ENCODE results near the gene CCBE1.
A peak's percentile ranks its signal among the peaks of the same experiment; 100 is the strongest.
"Not testable (repeated sequence)": the region's sequence is repeated elsewhere in the genome, so short reads cannot be mapped to it uniquely, and the experiment has no call there.

Gene CCBE1

DNA sequence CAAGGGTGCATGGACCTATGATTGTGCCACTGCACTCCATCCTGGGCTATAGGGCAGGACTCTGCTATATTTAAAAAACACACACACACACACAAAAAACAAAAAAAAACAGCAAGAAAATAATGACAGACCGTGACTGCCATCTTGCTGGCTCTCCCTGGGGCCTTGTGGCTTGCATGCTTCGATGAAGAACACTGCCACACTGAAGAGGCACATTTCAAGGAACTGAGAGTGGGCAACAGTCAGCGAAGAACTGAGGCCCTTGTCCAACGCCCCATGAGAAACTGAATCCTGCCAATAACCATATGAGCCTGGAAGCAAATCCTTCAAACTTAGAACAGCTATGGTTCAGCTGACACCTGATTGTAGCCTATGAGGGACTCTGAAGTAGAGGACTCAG, 158.1 kb downstream of the CCBE1 start:
- DNase-seq (ENCODE audit: low read depth in 2 of 2), result no peak

GRCh38 chr18:59537579-59537978, 159.6 kb downstream of the CCBE1 start:
- no peak for DNase-seq (ENCODE audit: low read depth in 2 of 2)

GRCh38 chr18:59536166-59536565, 161.1 kb downstream of the CCBE1 start:
- DNase-seq (ENCODE audit: low read depth in 2 of 2), result no peak

GRCh38 chr18:59535055-59535454, 162.2 kb downstream of the CCBE1 start:
- no peak for DNase-seq (ENCODE audit: low read depth in 2 of 2)

GRCh38 chr18:59528866-59529265, 168.4 kb downstream of the CCBE1 start:
- DNase-seq (ENCODE audit: low read depth in 2 of 2), result no peak

- no peak for DNase-seq (ENCODE audit: low read depth in 2 of 2)
Observed at GRCh38 chr18:59520562-59521355, 176.5 kb downstream of the CCBE1 start.

DNA sequence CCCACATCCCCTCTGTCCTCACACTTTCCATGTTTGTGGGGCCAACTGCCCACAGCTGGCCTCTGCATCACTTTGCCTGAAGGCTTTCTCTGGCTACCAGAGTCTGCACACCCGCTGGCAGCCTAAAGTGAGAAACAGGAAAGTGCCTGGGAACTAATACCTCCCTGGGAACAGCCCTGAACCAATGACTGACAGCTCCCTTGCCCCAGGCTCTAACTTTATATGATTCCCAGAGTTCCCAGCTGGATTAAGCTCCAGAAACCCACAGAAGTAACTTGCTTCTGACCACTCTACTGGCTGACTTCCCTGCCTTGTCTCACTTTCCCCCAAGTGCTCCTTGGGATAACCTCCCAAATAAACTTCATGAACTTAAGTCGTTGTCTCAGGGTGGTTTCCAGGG, 178.5 kb downstream of the CCBE1 start:
- DNase-seq (ENCODE audit: low read depth in 2 of 2), result no peak

- no peak for DNase-seq (ENCODE audit: low read depth in 2 of 2)
Observed at GRCh38 chr18:59517446-59518165, 179.6 kb downstream of the CCBE1 start.

GRCh38 chr18:59516356-59517155, 180.7 kb downstream of the CCBE1 start:
- no peak for DNase-seq (ENCODE audit: low read depth in 2 of 2)

DNA sequence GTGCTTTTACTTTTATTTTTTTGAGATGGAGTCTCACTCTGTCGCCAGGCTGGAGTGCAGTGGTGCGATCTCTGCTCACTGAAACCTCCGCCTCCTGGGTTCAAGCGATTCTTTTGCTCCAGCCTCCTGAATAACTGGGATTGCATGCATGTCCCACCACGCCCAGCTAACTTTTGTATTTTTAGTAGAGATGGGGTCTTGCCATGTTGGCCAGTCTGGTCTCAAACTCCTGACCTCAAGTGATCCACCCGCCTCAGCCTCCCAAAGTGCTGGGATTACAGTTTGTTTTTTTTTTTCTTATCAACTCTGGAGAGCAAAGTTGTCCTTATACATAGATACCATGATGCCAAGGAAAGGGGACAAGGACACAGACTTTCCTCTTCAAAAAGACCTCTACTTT, 181.3 kb downstream of the CCBE1 start:
- DNase-seq (ENCODE audit: low read depth in 2 of 2), result not testable (repeated sequence)

- no peak for DNase-seq (ENCODE audit: low read depth in 2 of 2)
Observed at GRCh38 chr18:59515147-59515546, 182.1 kb downstream of the CCBE1 start.

DNA sequence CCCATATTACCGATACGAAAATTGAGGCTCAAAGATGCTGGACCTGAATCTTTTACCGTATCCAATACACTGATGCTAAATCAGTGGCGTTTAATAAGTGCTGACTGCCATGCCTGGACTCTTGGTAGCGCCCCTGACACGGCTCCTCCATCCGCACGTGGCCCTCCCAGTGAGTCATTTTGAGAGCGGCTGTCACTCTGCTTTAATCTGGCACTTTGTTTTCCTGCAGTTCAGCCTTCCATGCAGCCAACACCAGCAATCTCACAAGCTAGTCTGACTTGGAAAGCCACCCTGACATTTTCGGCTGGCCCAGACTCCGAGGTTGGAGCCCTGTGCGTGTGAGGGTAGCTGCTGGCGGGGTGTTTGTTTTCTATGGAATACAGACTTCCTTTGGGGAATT, 183.0 kb downstream of the CCBE1 start:
- peak; percentile 42 to 58 for DNase-seq (ENCODE audit: low read depth in 2 of 2)

DNA sequence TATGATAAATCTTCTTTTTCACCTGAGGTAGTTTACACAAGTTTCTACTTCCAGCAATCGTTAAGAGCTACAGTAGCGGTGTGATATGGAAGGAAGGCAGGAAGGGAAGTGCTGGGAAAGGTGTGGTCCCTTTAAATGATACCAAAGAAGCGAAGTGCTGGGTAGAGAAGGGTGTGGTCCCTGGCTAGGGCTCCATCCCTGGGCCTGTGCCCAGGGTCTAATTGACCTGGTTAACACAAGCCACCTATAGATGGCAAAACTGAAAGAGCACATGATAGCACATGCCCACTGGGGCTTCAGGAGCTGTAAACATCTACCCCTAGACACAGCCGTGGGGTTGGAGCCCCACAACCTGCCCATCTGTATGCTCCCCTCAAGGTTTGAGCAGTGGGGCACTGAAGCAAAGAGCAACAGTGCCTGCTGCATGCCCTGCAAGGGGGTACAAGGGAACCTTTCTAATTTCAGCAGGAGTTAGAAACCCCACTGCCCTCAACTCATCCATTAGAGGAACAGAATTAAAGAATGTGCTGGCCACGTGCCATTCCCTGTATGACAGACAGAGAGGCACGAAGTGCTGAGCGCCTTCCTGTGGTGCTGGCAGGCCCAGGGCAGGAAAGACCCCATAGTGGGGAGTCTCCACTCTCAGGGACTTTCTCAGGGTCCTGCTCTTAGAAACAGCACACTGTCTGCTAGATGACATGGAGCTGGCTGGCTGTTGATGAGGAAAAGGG, 185.0 kb downstream of the CCBE1 start:
- no peak for DNase-seq (ENCODE audit: low read depth in 2 of 2)

DNA sequence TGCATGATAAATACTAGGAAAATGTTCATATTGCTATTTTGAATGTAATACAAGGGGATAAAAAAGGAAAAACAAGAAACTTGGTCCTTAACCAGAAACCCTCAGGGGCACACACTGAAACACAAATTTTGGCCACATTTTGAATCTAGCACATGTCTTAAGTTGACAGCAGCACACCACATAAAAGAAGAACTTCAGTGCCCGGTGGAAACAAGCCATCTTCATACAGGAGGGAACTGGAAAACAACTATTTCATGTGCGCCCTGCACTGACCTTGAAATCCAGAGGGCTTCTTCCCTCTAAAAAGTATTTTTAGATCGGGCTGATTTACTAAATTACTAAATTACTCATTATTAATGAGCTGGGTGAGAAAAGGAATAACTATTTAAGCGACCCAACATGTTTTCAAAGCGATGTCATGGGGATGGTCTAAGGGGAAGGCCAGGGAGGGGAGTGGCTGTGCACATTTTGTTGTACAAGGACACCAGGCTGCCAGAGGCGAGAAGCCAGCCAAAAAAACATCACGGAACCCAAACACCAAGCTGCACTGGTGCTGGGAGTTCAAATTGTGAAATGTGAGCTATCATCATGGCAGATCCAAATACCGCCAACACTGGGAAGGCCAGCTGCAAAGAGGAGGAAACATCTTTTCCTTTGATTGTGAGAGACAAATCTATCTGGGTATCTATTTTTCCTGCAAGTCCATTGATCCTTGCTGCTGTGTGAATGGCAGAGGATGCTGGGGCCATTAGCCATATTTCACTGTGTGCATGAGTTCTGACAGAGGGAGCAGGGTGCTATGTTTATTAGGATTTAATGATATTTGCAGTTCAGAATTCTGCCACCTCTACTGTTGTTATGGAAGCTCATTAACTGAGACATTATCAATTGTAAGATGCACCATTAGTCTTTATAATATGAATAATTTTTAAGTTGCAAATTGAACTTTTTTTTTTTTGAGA, 187.5 kb downstream of the CCBE1 start:
- DNase-seq (ENCODE audit: low read depth in 2 of 2), result no peak

GRCh38 chr18:59505356-59505755, 191.9 kb downstream of the CCBE1 start:
- no peak for DNase-seq (ENCODE audit: low read depth in 2 of 2)

DNA sequence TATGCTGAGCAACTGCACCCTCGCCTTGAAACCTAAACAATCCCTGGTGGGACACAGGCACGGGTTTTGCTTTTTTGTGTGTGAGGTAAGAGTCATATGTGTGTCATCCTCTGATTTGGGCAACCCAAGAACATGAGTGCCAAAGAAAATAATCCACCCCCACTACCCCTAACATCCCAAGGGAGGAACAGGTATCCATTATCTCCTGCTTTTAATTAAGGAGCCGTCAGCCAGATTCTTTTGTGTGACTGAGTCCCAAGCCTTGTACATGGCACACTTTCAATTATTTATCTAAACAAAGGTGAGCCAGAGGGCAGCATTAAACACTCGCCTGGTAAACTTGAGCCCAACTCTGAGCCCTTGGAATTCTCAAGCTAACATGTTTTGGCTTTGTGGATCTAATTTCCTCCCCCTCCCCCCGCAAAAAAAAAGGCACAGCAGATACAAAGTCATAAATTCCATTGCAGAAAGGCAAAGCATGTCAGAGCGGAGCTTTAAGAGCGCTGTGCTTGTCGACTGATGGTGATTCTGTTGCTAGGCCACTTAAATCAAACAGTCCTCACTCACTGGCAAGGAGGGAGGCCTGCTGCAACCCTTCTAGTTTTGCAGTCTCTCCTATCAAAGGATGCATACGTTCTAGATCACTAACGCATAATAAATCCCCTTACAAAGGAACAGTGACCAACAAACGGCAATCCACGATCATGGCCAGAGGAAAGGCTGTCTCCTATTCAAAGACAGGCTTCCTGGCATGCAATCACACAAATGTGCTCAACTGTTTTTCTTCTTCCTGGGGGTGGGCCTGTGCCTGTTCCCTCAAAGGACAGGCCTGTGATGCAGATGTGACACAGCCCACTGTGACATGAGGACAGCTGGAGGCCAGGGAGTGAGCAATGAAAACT, 194.7 kb downstream of the CCBE1 start:
- DNase-seq (ENCODE audit: low read depth in 2 of 2), result peak; percentile 84 to 86

GRCh38 chr18:59501920-59502273, 195.3 kb downstream of the CCBE1 start:
- DNase-seq (ENCODE audit: low read depth in 2 of 2), result no peak

DNA sequence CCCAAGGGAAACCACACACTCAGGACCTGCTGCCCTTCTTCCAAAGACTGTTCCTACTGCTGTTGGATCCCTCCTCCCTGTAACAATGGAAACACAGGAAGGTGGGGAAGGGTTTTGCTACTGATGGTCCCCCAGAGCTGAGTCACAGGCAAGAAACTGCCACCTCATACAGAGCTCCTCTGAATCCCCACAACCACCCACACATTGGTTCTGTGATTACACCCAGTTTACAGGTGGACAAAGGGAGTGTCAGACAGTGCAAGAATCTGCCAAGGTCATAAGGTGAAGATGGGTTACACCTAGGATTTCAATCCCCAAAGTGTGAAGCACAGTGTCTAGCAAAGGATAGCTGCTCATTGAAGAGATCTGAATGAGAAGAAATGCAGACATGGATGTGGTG, 196.5 kb downstream of the CCBE1 start:
- DNase-seq (ENCODE audit: low read depth in 2 of 2), result no peak

- DNase-seq (ENCODE audit: low read depth in 2 of 2), result no peak
Observed at GRCh38 chr18:59498506-59499086, 198.6 kb downstream of the CCBE1 start.

Data from fibroblast of skin of left biceps (primary cell).